DND-41 (cell line): ENCODE measurements around the gene UPP2.

Experiments used
- EZH2 ChIP-seq: IDR thresholded peaks from 3 replicates; pipeline ENCODE4 v1.6.1; 2012; ENCODE audit warnings: borderline replicate concordance, low read depth, mild to moderate bottlenecking, moderate library complexity, low read length, inconsistent platforms; ENCODE audit not compliant: severe bottlenecking
- TF ChIP-seq, protein P1 (sequence below): IDR thresholded peaks from 2 replicates; pipeline ENCODE4 v1.5.1; 2012; ENCODE audit warnings: borderline replicate concordance, low read length, moderate library complexity, mild to moderate bottlenecking; ENCODE audit not compliant: poor library complexity, severe bottlenecking; ENCODE audit errors: extremely low read depth

DNA sequence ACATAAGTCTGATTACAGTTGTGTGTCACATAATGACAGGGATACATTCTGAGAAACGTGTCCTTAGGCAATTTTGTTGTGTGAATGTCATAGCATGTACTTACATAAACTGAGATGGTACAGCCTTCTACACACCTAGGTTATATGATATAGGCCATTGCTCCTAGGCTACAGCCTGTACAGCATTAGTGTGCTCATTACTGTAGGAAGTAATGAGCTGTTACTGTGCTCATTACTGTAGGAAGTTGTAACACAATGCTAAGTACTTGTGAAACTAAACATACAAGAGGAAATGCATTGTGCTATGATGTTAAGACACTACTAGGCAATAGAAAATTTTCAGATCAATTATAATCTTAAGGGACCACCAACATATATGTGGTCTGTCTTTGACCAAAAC is 72.8 kb downstream of the UPP2 start:
- TF ChIP-seq, protein P1, sequence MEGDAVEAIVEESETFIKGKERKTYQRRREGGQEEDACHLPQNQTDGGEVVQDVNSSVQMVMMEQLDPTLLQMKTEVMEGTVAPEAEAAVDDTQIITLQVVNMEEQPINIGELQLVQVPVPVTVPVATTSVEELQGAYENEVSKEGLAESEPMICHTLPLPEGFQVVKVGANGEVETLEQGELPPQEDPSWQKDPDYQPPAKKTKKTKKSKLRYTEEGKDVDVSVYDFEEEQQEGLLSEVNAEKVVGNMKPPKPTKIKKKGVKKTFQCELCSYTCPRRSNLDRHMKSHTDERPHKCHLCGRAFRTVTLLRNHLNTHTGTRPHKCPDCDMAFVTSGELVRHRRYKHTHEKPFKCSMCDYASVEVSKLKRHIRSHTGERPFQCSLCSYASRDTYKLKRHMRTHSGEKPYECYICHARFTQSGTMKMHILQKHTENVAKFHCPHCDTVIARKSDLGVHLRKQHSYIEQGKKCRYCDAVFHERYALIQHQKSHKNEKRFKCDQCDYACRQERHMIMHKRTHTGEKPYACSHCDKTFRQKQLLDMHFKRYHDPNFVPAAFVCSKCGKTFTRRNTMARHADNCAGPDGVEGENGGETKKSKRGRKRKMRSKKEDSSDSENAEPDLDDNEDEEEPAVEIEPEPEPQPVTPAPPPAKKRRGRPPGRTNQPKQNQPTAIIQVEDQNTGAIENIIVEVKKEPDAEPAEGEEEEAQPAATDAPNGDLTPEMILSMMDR: no peak
- TF ChIP-seq EZH2: no peak
